Tibial artery (tissue), 4 donors: ENCODE data around the gene ODAD3.

ENCODE experiments used
- DNase-seq, 2 donors: peaks; one replicate each; pipeline ENCODE4 v3.0.0-alpha.2; 2019
- H3K27ac ChIP-seq, 2 donors: fragments of 200-600 bp; sonication (generic) in 1 of 2; 1 replicate in 1 of 2; 2 replicates in 1 of 2; pipeline ENCODE4 v1.5.1; 2018 to 2019; ENCODE audit warnings: mild to moderate bottlenecking in 1 of 2
- H3K27me3 ChIP-seq, 2 donors: fragments of 200-600 bp; sonication (generic) in 1 of 2; one replicate each; pipeline versions ENCODE4 v1.5.1 to v1.6.0; 2016 to 2019
- H3K36me3 ChIP-seq, 3 donors: fragments of 200-600 bp; sonication (generic) in 2 of 3; one replicate each; pipeline ENCODE4 v1.5.1; 2016 to 2019; ENCODE audit warnings: mild to moderate bottlenecking in 2 of 3
- H3K4me1 ChIP-seq, 4 donors: fragments of 200-600 bp; sonication (generic) in 2 of 4; 1 replicate in 3 of 4; 2 replicates in 1 of 4; pipeline ENCODE4 v1.5.1; 2016 to 2019
- H3K4me3 ChIP-seq, 2 donors: fragments of 200-600 bp; sonication (generic) in 1 of 2; 1 replicate in 1 of 2; 2 replicates in 1 of 2; pipeline ENCODE4 v1.5.1; 2018 to 2019; ENCODE audit warnings: mild to moderate bottlenecking in 2 of 2
- H3K9me3 ChIP-seq, 3 donors: fragments of 200-600 bp; sonication (generic) in 1 of 3; one replicate each; pipeline ENCODE4 v1.5.1; 2016 to 2019
- CTCF ChIP-seq, 2 experiments: fragments of 200-600 bp in 1 of 2; fragments of 450-650 bp in 1 of 2; IDR thresholded peaks; one replicate each; pipeline ENCODE4 v1.5.1; 2017 to 2019; ENCODE audit warnings: antibody characterized with exemption in 2 of 2, mild to moderate bottlenecking in 1 of 2, moderate library complexity in 1 of 2
- intact Hi-C: fragments of 100-400 bp; cut with DNase I; formaldehyde crosslinking; loops from one replicate; pipeline ENCODE4 v1.15.0; 2023; ENCODE audit warnings: low total_unique reads

ODAD3 gene

GRCh38 chr19:11420429-11421370 is 14.2 kb downstream of the ODAD3 start:
- Histone ChIP-seq H3K4me1 (peaks cover 0 to 51% (median 37%) of the 10 kb centered on the region in 4 donors), H3K9me3 (no peaks in the 10 kb centered on the region), H3K27me3 (peaks cover 0 to 5% of the 10 kb centered on the region in 2 donors), H3K4me3 (peak overlapping the region; percentile 47), H3K36me3 (no peaks in the 10 kb centered on the region), H3K27ac (peak overlapping the region; percentile 67 to 79)
- peak; percentile 79 to 88 for DNase-seq
- intact Hi-C loops = loop anchor here (2.0 kb wide), 1 partner anchor 38 kb away; no protein-coding TSS in a partner anchor
- TF ChIP-seq CTCF (IDR thresholded peaks at IDR 0.05) = no peak

GRCh38 chr19:11418549-11419506 is 16.1 kb downstream of the ODAD3 start, which contains the start of gene RGL3:
TSS of gene RGL3 (minus strand) at chr19:11419314. CDS start at chr19:11419278, 36 bp downstream.
- peaks cover 0 to 51% (median 37%) of the 10 kb centered on the region in 4 donors for H3K4me1 ChIP-seq
- no peaks in the 10 kb centered on the region for H3K9me3 ChIP-seq
- no peak for TF ChIP-seq CTCF (IDR thresholded peaks at IDR 0.05)
- peak within 1 kb of the TSS; percentile 56 to 59 for H3K4me3 ChIP-seq
- DNase-seq = peak; percentile 43 to 81
- intact Hi-C loops = no loop called here
- H3K27ac ChIP-seq = peak within 1 kb of the TSS; percentile 67 to 79
- H3K27me3 ChIP-seq = peaks cover 0 to 2% of the 10 kb centered on the region in 2 donors
- H3K36me3 ChIP-seq = no peaks in the 10 kb centered on the region

- H3K36me3 ChIP-seq = no peaks in the 10 kb centered on the region
- TF ChIP-seq CTCF (IDR thresholded peaks at IDR 0.05) = no peak
- H3K27ac ChIP-seq = peak overlapping the region; percentile 56 to 79
- no peaks in the 10 kb centered on the region for H3K27me3 ChIP-seq
- intact Hi-C loops = no loop called here
- no peaks in the 10 kb centered on the region for H3K9me3 ChIP-seq
- DNase-seq = no peak
- peaks cover 0 to 51% (median 37%) of the 10 kb centered on the region in 4 donors for H3K4me1 ChIP-seq
- H3K4me3 ChIP-seq = peak overlapping the region; percentile 56 to 59
These were observed 16.8 kb downstream of the ODAD3 start for GRCh38 chr19:11418094-11418548.

GRCh38 chr19:11416346-11417052 is 18.4 kb downstream of the ODAD3 start:
- Histone ChIP-seq H3K27me3 (no peaks in the 10 kb centered on the region), H3K9me3 (no peaks in the 10 kb centered on the region), H3K4me3 (no peak overlapping the region), H3K36me3 (peaks cover 0 to 4% (median 0%) of the 10 kb centered on the region in 3 donors), H3K27ac (no peak overlapping the region), H3K4me1 (peaks cover 0 to 34% (median 25%) of the 10 kb centered on the region in 4 donors)
- no peak for TF ChIP-seq CTCF (IDR thresholded peaks at IDR 0.05)
- no peak for DNase-seq
- intact Hi-C loops = no loop called here

- Histone ChIP-seq H3K27me3 (no peaks in the 10 kb centered on the region), H3K4me1 (peaks cover 0 to 15% (median 8%) of the 10 kb centered on the region in 4 donors), H3K4me3 (no peak overlapping the region), H3K36me3 (peaks cover 0 to 5% (median 0%) of the 10 kb centered on the region in 3 donors), H3K27ac (no peak overlapping the region), H3K9me3 (no peaks in the 10 kb centered on the region)
- TF ChIP-seq CTCF (IDR thresholded peaks at IDR 0.05) = no peak
- no peak for DNase-seq
- intact Hi-C loops = no loop called here
These were observed 20.4 kb downstream of the ODAD3 start for GRCh38 chr19:11414544-11414943.
